ENCODE data around the gene POM121C. TPM values are rescaled to one million over a fixed set of nuclear protein-coding genes. Genes with fewer than 3 reads are reported as not detected.
A peak's percentile ranks its signal among the peaks of the same experiment; 100 is the strongest.
"Not testable (repeated sequence)": the region's sequence is repeated elsewhere in the genome, so short reads cannot be mapped to it uniquely, and the experiment has no call there.

POM121C gene
- total RNA-seq, 1 donor: 10.8 TPM

DNA sequence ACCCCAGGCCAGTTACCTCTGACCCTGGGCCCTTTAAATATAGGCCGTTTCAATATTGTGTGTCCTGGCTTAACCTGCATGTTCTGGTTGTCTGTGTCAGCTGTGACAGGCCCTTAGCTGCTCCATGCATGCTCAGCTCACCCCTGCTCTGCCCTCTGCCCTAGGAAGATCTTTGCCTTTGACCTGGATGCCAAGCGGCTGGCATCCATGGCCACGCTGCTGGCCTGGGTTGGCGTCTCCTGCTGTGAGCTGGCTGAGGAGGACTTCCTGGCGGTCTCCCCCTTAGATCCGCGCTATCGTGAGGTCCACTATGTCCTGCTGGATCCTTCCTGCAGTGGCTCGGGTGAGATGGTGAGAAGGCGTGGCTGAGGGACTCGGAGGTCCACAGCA is 70.7 kb downstream of the POM121C start:
- DNase-seq (ENCODE audit: low read depth); H3K4me3 ChIP-seq (ENCODE audit: low read depth, low read length): not testable (repeated sequence)

DNA sequence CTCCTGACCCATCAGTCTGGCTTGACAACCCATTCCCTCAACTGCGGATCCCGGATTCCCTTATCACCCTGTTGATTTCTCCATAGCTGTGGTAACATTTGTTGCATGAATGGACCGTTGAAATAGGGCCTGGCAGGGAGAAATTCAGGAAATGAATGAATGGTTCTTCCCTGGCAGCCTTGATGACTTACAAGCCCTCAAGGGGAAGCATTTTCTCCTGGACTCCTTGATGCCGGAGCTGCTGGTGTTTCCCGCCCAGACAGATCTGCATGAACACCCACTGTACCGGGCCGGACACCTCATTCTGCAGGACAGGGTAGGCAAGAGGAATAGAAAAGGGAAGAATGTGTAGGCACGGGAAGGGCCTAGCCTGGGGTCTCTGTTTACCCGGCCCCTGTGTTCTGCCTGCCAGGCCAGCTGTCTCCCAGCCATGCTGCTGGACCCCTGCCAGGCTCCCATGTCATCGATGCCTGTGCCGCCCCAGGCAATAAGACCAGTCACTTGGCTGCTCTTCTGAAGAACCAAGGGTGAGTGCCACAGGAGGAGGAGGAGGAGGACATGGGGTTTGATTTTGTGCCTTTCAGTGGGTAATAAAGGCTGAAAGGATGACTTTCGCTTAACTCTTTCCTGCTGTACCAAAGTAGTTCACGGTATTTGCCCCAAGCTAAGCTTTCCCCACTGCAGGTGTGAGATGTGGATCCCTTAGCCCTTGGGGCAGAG is 71.2 kb downstream of the POM121C start:
- DNase-seq (ENCODE audit: low read depth): peak; percentile 3
- not testable (repeated sequence) for H3K4me3 ChIP-seq (ENCODE audit: low read depth, low read length)

DNA sequence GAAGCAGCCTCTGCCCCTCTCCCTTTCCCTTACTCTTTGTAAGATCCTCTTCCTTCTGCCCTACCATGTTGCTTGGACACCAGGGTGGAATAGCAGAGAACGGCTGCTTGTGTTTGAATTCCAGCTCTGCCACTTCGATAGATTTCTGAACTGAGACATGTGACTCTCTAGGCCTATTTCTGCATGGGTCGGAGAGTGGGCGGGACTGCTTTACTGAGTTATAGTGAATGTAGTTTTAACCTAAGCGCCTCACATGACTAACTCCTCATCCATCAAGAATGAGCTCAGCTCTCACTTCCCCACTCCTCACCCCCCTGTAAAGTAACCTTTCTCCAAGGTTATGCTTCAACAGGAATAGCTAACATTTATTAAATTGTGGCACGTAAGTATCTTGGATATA is 71.9 kb downstream of the POM121C start:
- not testable (repeated sequence) for DNase-seq (ENCODE audit: low read depth); H3K4me3 ChIP-seq (ENCODE audit: low read depth, low read length)

- H3K4me3 ChIP-seq (ENCODE audit: low read depth, low read length); DNase-seq (ENCODE audit: low read depth): not testable (repeated sequence)
Observed at GRCh38 chr7:75410823-75411173, 75.3 kb downstream of the POM121C start.

DNA sequence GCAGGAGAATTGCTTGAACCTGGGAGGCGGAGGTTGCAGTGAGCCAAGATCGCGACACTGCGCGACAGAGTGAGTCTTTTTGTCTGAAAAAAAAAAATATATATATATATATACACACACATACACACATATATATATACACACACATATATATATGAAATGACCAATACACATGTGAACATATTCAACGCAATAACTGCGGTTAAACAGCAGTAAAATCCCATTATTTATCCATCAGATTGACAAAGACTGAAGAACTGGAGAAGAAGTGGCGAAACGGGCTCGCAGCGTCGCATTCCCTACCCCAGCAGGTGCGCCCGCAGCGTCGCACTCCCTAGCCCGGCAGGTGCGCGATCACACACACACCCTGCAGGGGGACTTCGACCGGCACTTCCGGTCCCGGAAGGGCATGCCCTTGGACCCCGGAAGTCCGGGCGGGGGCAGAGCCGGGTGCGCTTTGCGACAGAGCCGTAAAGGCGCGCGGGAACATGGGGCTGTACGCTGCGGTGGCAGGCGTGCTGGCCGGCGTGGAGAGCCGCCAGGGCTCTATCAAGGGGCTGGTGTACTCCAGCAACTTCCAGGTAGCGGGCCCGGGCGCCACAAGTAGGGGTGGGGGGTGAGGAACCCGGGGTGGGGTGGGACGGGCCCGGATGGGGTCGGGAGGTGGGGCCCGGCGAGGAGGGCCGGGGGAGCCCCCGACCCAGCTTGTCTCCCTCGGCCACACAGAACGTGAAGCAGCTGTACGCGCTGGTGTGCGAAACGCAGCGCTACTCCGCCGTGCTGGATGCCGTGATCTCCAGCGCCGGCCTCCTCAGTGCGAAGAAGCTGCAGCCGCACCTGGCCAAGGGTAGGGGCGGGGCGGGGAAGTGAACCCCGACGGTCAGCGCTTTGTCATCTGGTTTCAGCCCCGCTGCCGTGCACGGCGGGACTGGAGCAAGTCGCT is 75.9 kb downstream of the POM121C start:
- H3K4me3 ChIP-seq (ENCODE audit: low read depth, low read length): peak overlapping the region; percentile 37
- DNase-seq (ENCODE audit: low read depth): not testable (repeated sequence)

DNA sequence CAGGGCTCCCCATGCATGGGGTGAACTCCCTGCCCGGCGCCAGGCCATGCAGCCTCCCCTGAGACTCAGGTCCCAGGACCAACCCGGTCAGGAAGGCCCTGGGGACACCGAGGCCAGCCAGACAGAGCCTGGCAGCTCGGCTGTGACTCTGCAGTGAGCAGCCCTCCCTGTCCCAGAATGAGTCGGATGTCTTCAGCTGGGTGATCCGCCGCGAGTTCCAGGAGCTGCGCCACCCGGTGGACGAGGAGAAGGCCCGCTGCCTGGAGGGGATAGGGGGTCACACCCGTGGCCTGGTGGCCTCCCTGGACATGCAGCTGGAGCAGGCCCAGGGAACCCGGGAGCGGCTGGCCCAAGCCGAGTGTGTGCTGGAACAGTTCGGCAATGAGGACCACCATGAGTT is 81.4 kb downstream of the POM121C start:
- H3K4me3 ChIP-seq (ENCODE audit: low read depth, low read length); DNase-seq (ENCODE audit: low read depth): not testable (repeated sequence)

GRCh38 chr7:75403455-75404443 is 82.3 kb downstream of the POM121C start:
- DNase-seq (ENCODE audit: low read depth); H3K4me3 ChIP-seq (ENCODE audit: low read depth, low read length): not testable (repeated sequence)

DNA sequence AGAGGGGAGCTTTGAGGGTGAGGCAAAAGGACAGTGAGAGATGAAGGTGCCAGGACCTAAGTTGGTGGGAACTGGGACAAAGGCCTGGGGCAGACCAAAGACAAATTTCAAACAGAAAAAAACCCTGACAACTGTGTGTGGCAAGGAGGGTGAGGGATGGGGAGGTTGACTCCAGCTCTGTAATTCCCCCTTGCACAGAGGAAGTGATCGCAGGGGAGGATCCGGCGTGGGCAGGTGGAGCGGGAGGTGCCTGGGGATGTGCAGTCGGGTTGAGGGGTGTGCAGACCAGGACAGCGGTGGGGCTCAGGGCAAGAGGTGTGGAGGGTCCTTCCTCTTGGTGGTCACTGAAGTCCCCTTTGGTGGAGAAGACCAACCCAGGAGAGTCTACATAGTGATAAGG is 85.5 kb downstream of the POM121C start:
- DNase-seq (ENCODE audit: low read depth): not testable (repeated sequence)

DNA sequence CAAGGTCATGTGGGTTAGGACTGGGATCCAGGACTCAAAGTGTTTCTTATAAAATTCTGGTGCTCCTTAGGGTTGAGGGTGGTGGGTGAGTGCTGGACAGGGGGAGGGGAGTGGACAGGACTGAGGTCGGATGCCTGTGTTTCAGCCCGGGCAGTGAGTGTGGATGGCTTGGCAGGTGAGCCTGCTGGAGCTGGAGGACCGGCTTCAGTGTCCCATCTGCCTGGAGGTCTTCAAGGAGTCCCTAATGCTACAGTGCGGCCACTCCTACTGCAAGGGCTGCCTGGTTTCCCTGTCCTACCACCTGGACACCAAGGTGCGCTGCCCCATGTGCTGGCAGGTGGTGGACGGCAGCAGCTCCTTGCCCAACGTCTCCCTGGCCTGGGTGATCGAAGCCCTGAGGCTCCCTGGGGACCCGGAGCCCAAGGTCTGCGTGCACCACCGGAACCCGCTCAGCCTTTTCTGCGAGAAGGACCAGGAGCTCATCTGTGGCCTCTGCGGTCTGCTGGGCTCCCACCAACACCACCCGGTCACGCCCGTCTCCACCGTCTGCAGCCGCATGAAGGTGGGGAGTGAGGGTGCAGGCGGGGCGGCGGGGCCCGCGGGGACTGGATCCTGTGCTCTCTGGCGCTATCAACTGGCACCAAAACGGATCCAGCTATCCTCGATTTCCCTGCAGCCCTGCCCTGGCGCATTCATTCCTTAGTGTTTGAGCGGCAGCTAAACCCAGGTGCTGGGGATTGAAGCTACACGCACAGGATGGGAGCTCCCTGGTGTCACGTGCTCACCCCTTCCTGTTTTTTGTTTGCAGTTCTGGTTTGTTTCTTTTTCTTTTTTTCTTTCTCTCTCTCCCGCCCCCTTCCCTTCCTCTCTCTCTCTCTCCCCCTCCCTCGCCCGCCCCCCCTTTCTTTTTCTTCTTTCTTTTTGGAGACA is 87.1 kb downstream of the POM121C start:
- DNase-seq (ENCODE audit: low read depth); H3K4me3 ChIP-seq (ENCODE audit: low read depth, low read length): not testable (repeated sequence)

More for the DNA sequence above, 85.5 kb downstream of the POM121C start:
- H3K4me3 ChIP-seq (ENCODE audit: low read depth, low read length): not testable (repeated sequence)

DNA sequence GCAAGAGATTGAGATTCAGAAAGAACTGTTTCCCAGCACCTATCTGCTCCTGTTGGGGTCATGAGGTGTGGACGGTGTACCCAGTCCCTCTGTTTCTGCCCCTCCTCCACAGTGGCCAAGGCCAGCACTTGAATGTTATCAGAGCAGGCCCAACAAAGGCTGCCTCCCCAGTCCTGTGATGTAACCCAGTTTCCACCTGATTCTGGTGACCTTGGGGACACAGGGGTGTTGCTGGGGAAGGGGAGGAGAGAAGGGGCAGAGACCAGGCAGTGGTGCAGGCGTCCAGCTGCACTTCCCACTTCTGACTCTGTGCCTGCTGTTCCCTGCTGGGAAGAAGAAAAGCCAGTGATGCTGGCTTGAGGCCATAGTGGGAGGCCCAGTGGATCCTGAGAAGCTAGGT is 88.2 kb downstream of the POM121C start:
- not testable (repeated sequence) for DNase-seq (ENCODE audit: low read depth); H3K4me3 ChIP-seq (ENCODE audit: low read depth, low read length)

DNA sequence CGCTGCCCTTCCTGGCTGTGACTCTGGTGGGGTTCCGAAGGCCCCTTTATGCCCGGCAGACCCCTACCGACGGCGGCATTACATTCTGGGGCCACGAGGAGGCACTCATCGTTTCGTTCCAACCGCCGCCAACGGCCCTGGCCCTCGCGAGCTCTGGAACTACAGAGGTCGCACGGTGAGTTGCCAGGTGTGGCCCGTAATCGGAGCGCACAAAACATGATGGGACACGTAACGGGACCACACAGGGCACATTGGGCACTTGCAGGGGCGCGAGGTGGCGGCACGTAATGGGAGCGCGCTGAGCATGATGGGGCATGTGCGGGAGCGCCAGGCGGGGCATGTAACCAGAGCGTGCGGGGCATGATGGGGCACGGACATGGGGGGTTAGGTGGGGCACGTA is 90.8 kb downstream of the POM121C start, which contains the start of gene TRIM73:
TRIM73 (plus strand) TSS at position 301 of the 400 bp plus-strand sequence. CDS start 3,305 bp downstream, outside the sequence.
- H3K4me3 ChIP-seq (ENCODE audit: low read depth, low read length); DNase-seq (ENCODE audit: low read depth): not testable (repeated sequence)

DNA sequence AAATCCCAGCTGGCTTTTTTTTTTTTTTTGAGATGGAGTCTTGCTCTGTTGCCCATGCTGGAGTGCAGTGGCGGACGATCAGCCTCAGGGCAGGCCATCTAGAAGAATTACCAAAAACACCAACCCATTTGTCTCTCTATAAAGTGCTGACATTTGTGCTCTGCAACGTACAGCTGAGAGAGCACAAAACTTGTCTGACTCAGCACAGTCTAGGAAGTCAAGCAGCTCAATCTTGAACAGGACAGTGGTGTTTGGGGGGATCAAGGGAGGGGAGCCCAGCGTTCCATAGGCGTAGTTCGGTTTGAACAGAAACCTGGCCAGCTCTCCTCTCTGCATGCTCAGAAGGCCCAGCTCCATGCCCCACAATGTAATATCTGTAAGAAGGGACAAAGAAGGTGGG is 92.9 kb downstream of the POM121C start:
- not testable (repeated sequence) for H3K4me3 ChIP-seq (ENCODE audit: low read depth, low read length); DNase-seq (ENCODE audit: low read depth)

DNA sequence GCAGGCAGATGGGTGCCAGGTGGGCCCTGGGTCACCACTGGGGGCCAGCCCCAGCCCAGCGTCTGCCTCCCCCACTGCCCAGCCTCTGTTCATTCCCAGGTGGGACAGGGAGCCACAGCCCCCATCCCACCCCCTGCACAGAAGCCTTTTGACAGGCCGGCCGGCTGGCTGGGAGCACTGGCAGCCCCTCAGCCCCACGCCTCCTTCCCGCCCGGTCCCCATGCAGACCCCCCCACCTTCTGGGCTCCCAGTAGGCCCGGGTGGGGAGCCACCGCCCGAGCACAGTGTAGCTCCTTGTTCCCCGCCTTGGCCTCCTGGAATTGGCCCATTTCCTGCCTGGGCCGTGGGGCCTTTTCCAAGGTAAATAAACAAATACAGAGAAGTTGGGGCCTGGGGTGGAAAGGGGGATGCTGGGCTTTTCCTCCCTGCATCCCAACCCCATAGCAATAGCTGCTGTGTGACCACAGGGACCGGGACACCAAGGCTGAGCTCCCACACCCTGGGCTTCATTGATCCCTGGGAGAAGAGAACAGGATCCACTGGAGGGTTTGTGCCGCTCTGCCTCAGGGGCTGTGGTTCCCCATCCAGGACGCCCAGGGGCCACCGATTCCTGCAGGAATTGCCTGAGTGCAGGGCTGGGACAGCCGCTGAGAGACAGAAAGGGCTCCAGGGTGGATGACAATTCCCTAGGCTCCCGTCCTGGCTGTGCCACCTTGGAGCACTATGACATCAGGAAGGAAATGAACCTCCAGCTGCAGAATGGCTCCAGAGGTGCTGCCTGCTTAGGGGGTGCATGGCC is 111.4 kb downstream of the POM121C start:
- not testable (repeated sequence) for H3K4me3 ChIP-seq (ENCODE audit: low read depth, low read length); DNase-seq (ENCODE audit: low read depth)

DNA sequence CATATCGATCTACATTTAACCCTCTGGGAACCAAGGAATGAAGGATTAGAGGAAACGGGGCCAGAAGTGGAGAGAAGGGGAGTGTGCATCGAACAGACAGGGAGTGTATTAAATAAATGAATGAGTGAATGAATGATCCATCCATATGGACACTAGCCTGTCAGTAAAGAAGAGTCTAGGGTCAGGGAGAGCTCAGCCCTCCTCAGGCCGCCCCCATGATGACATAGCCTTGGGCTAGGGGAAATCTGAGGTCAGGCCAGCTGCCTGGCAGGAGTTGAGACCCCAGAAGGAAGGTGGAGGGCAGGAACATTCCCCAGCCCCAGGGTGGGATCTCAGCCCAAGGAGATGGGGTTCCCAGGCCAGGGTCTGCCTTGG is 112.0 kb downstream of the POM121C start:
- H3K4me3 ChIP-seq (ENCODE audit: low read depth, low read length); DNase-seq (ENCODE audit: low read depth): not testable (repeated sequence)

DNA sequence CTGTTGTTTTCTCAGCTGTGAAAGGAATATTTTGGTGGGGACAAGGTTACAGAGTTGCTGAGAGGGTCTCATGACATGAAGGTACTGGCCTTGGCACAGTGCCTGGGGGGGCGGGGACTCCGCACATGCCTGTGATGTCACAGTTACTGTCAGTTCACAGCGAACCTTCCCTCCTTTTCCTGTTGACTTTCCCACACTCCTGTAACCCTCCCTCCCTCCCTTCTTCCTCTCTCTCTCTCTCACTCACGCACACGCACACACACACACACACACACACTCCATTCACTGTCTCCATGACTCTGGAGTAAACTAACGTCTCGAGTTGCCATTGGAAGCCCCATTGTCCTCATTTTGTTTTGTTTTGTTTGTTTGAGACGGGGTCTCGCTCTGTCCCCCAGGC is 118.8 kb downstream of the POM121C start:
- not testable (repeated sequence) for H3K4me3 ChIP-seq (ENCODE audit: low read depth, low read length); DNase-seq (ENCODE audit: low read depth)
